Measurements from ENCODE around the gene IDH1.
"Not testable (repeated sequence)": the region's sequence is repeated elsewhere in the genome, so short reads cannot be mapped to it uniquely, and the experiment has no call there.

GRCh38 chr2:208221873-208222272 is 33.0 kb downstream of the IDH1 start:
- not testable (repeated sequence) for TF ChIP-seq POLR2A, CTCF (IDR thresholded peaks at IDR 0.05)

Data from lower leg skin (tissue), 3 donors.